GM12891 (cell line): ENCODE results near the gene CHRNB1.

Experiments
- POLR2A ChIP-seq: IDR thresholded peaks from 2 replicates; pipeline ENCODE4 v1.6.1; 2011; ENCODE audit warnings: low read depth, low read length, control low read depth
- POLR2AphosphoS5 ChIP-seq: IDR thresholded peaks from 2 replicates; pipeline ENCODE4 v1.6.1; 2011; ENCODE audit warnings: low read depth, low read length, control low read depth
- POU2F2 ChIP-seq: IDR thresholded peaks from 2 replicates; pipeline ENCODE4 v1.6.1; 2011; ENCODE audit warnings: low read depth, mild to moderate bottlenecking, control low read depth, low read length, moderate library complexity
- SPI1 ChIP-seq: IDR thresholded peaks from 2 replicates; pipeline ENCODE4 v1.6.1; 2011; ENCODE audit warnings: low read depth, low read length, control low read depth
- TAF1 ChIP-seq: IDR thresholded peaks from 2 replicates; pipeline ENCODE4 v1.6.1; 2011; ENCODE audit warnings: low read depth, low read length, control low read depth

DNA sequence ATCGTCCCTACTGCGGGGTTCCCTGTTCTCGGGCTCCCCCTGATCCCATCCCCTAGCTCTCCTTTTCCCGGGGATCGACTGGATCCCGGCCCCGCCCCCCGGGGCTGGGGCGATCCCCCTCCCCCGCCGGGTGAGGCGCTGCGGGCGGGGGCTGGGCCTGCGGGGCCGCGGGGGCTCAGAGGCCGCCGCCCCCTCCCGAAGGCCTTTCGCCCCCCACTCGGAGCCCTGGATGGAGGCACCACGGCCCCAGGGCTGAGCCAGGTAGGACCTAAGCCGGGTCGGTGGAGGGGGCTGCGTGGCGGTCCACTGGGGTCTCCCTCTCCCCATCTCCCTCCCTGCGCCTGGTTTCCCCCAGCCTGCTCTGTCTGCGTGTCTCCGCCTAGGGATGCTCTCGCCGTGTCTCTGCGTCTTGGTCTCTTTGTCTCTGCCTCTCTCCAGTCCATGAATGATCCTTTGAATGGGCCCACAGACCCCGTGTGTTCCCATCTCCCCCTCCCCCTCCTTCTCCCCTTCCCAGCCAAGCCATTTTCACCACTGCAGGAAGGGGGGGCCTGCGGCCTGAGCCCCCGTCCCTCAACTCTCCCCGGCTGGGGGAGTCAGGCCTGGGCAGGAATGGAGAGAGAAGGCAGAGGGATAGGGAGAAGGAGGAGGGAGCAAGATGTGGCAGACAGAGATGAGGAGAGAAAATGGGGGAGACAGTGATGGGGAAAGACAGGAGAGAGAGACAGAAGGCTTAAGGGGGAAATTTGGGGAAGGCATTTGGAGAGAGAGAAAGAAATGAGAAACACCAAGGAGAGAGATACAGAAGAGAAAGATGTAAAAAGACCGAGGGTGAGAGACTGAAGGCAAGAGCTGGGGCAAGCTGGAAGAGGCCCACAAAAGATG is 39.3 kb upstream of the CHRNB1 start:
- TF ChIP-seq POLR2A (no peak), TAF1 (no peak), POLR2AphosphoS5 (no peak), SPI1 (no peak), POU2F2 (no peak)
